ENCODE measurements around the gene TBCD.

Gene TBCD

GRCh38 chr17:82800885-82801284 lies 49.0 kb downstream of the TBCD start:
- ChIA-PET CTCF (no interaction called here), POLR2A (no interaction called here)
- DNase-seq (ENCODE audit: extremely low spot score) = no peak
- TF ChIP-seq CTCF (IDR thresholded peaks at IDR 0.05; ENCODE audit: control extremely low read depth, extremely low read depth, low read depth, missing control alignments) = no peak

- ChIA-PET CTCF (no interaction called here), POLR2A (no interaction called here)
- DNase-seq (ENCODE audit: extremely low spot score) = no peak
- TF ChIP-seq CTCF (IDR thresholded peaks at IDR 0.05; ENCODE audit: control extremely low read depth, extremely low read depth, low read depth, missing control alignments) = no peak
Observed at GRCh38 chr17:82801377-82801970, 49.6 kb downstream of the TBCD start.

GRCh38 chr17:82802075-82802780 lies 50.4 kb downstream of the TBCD start:
- ChIA-PET CTCF (no interaction called here), POLR2A (no interaction called here)
- no peak for TF ChIP-seq CTCF (IDR thresholded peaks at IDR 0.05; ENCODE audit: control extremely low read depth, extremely low read depth, low read depth, missing control alignments)
- no peak for DNase-seq (ENCODE audit: extremely low spot score)

GRCh38 chr17:82803185-82803584 lies 51.3 kb downstream of the TBCD start:
- TF ChIP-seq CTCF (IDR thresholded peaks at IDR 0.05; ENCODE audit: control extremely low read depth, extremely low read depth, low read depth, missing control alignments) = no peak
- DNase-seq (ENCODE audit: extremely low spot score) = no peak
- POLR2A ChIA-PET = no interaction called here
- CTCF ChIA-PET = no interaction called here

- ChIA-PET CTCF (interaction anchor here (1.2 kb wide), 1 partner anchor 22 kb away, joined by 3 read pairs; no protein-coding TSS in a partner anchor), POLR2A (no interaction called here)
- TF ChIP-seq CTCF (IDR thresholded peaks at IDR 0.05; ENCODE audit: control extremely low read depth, extremely low read depth, low read depth, missing control alignments) = no peak
- no peak for DNase-seq (ENCODE audit: extremely low spot score)
Observed at GRCh38 chr17:82803606-82804005, 51.7 kb downstream of the TBCD start.

- no peak for TF ChIP-seq CTCF (IDR thresholded peaks at IDR 0.05; ENCODE audit: control extremely low read depth, extremely low read depth, low read depth, missing control alignments)
Observed at GRCh38 chr17:82804442-82805191, 52.8 kb downstream of the TBCD start.

More at GRCh38 chr17:82804442-82805191, 52.8 kb downstream of the TBCD start:
- ChIA-PET CTCF (interaction anchor here (1.2 kb wide), 1 partner anchor 23 kb away, joined by 3 read pairs; no protein-coding TSS in a partner anchor), POLR2A (no interaction called here)
- no peak for DNase-seq (ENCODE audit: extremely low spot score)
